OCI-LY7 (cell line): ENCODE data around the gene INSR.

ENCODE experiments used
- CTCF ChIP-seq: fragments of 200-600 bp; sonication (generic); conservative IDR thresholded peaks from 2 replicates; pipeline ENCODE4 v1.5.1; 2014; ENCODE audit warnings: mild to moderate bottlenecking, antibody characterized with exemption, low read length, moderate library complexity, mixed read lengths
- EZH2phosphoT487 ChIP-seq: fragments of 200-600 bp; sonication (generic); IDR thresholded peaks from 2 replicates; pipeline ENCODE4 v1.6.1; 2018; ENCODE audit warnings: low read depth, borderline replicate concordance, mild to moderate bottlenecking, mixed run types, antibody characterized with exemption, low read length, moderate library complexity, mixed read lengths

- TF ChIP-seq CTCF (no peak), EZH2phosphoT487 (no peak)
Measured at GRCh38 chr19:7262470-7262869, 31.7 kb downstream of the INSR start.
